DND-41 (cell line): ENCODE measurements around the gene FLNB.
A peak's percentile ranks its signal among the peaks of the same experiment; 100 is the strongest.

ENCODE experiments used
- ATAC-seq: fragments of 200-7000 bp; cut with Tn5 transposase; 3 replicates; pipeline ENCODE4 v1.9.1; 2021; ENCODE audit warnings: low read depth; ENCODE audit not compliant: insufficient read depth
- DNase-seq: peaks from one replicate; pipeline ENCODE4 v3.0.0-alpha.2; 2020
- H2AFZ ChIP-seq: 2 replicates; pipeline ENCODE4 v1.6.0; 2012; ENCODE audit warnings: low read depth, low read length
- H3K27ac ChIP-seq: 2 replicates; pipeline ENCODE4 v1.5.1; 2012; ENCODE audit warnings: low read length, inconsistent platforms
- H3K27me3 ChIP-seq: fragments of 200-600 bp; sonication (generic); 2 replicates; pipeline ENCODE4 v1.6.0; 2012; ENCODE audit warnings: low read length, mild to moderate bottlenecking, inconsistent platforms; ENCODE audit not compliant: insufficient read depth, poor library complexity
- H3K36me3 ChIP-seq: 2 replicates; pipeline ENCODE4 v1.5.1; 2012; ENCODE audit warnings: low read length, inconsistent platforms; ENCODE audit not compliant: insufficient read depth
- H3K4me1 ChIP-seq: 2 replicates; pipeline ENCODE4 v1.5.1; 2012; ENCODE audit warnings: mild to moderate bottlenecking, low read length; ENCODE audit not compliant: insufficient read depth
- H3K4me2 ChIP-seq: 2 replicates; pipeline ENCODE4 v1.6.0; 2012; ENCODE audit warnings: mild to moderate bottlenecking, moderate library complexity, low read length, inconsistent platforms; ENCODE audit not compliant: insufficient read depth
- H3K4me3 ChIP-seq, 2 experiments: fragments of 200-600 bp in 1 of 2; shearing (Covaris generic) in 1 of 2; 2 replicates each; pipeline ENCODE4 v1.5.1; 2012 to 2016; ENCODE audit warnings: inconsistent platforms in 2 of 2, low read length in 2 of 2, mild to moderate bottlenecking in 2 of 2, low read depth in 1 of 2, moderate library complexity in 1 of 2
- H3K79me2 ChIP-seq: 2 replicates; pipeline ENCODE4 v1.6.0; 2012; ENCODE audit warnings: low read length, inconsistent platforms; ENCODE audit not compliant: insufficient read depth
- H3K9ac ChIP-seq: 2 replicates; pipeline ENCODE4 v1.6.0; 2012; ENCODE audit warnings: low read depth, mild to moderate bottlenecking, inconsistent platforms, low read length, moderate library complexity
- H3K9me3 ChIP-seq: 2 replicates; pipeline ENCODE4 v1.5.1; 2012; ENCODE audit warnings: low read length, moderate library complexity, mild to moderate bottlenecking, inconsistent platforms; ENCODE audit not compliant: insufficient read depth, severe bottlenecking
- H4K20me1 ChIP-seq: 2 replicates; pipeline ENCODE4 v1.6.0; 2012; ENCODE audit warnings: low read length; ENCODE audit not compliant: insufficient read depth
- EZH2 ChIP-seq: IDR thresholded peaks from 3 replicates; pipeline ENCODE4 v1.6.1; 2012; ENCODE audit warnings: borderline replicate concordance, low read depth, mild to moderate bottlenecking, moderate library complexity, low read length, inconsistent platforms; ENCODE audit not compliant: severe bottlenecking
- TF ChIP-seq, protein P1 (sequence below): IDR thresholded peaks from 2 replicates; pipeline ENCODE4 v1.5.1; 2012; ENCODE audit warnings: borderline replicate concordance, low read length, moderate library complexity, mild to moderate bottlenecking; ENCODE audit not compliant: poor library complexity, severe bottlenecking; ENCODE audit errors: extremely low read depth

Gene FLNB

DNA sequence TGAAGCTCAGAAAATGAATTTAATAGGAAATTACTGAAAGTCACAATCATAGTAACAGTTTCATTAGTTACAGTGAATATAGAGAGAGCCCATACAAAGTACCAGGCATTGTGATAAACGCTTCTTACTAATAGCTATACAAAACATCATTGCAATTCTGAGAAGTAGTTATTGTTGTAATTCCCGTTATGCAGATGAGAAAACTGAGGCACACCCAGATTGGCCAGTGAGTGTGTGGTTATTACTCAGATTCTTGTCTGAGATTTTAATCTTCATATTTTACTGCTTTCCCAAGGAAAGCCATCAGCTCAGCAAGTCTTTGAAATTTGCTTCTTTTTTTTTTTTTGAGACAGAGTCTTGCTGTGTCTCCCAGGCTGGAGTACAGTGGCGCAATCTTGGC, 14.3 kb downstream of the FLNB start:
- Histone ChIP-seq H4K20me1 (peaks cover 66% of the 10 kb centered on the region), H3K27me3 (no peaks in the 10 kb centered on the region), H3K4me1 (peaks cover 30% of the 10 kb centered on the region), H3K9ac (no peak overlapping the region), H3K27ac (no peak overlapping the region), H3K79me2 (peaks cover 97% of the 10 kb centered on the region), H3K4me2 (no peak overlapping the region), H3K4me3 (no peak overlapping the region), H3K36me3 (no peaks in the 10 kb centered on the region), H2AFZ (no peak overlapping the region), H3K9me3 (no peaks in the 10 kb centered on the region)
- peak; percentile 12; the same call in 1 of the 3 replicates for ATAC-seq
- DNase-seq, result no peak
- TF ChIP-seq, protein P1, sequence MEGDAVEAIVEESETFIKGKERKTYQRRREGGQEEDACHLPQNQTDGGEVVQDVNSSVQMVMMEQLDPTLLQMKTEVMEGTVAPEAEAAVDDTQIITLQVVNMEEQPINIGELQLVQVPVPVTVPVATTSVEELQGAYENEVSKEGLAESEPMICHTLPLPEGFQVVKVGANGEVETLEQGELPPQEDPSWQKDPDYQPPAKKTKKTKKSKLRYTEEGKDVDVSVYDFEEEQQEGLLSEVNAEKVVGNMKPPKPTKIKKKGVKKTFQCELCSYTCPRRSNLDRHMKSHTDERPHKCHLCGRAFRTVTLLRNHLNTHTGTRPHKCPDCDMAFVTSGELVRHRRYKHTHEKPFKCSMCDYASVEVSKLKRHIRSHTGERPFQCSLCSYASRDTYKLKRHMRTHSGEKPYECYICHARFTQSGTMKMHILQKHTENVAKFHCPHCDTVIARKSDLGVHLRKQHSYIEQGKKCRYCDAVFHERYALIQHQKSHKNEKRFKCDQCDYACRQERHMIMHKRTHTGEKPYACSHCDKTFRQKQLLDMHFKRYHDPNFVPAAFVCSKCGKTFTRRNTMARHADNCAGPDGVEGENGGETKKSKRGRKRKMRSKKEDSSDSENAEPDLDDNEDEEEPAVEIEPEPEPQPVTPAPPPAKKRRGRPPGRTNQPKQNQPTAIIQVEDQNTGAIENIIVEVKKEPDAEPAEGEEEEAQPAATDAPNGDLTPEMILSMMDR, result no peak
- no peak for TF ChIP-seq EZH2

DNA sequence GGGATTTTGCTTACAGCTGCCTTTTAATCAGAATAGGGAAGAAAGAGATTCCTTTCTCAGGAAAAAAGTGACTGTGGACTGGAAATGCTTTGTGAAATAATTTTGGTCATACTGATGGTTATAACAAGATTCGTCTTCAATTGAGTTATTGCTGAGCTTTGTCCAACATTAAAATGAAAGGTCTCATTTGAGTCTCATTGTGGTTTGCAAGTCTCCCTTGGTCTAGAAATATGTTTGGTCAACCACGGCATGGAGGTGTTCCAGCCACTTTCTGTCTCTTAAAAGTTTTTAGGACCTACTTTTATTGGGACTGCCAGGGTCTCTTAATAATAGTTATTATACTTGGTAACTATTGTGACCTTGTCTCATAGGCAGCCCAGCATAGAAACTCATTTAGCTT, 15.3 kb downstream of the FLNB start:
- no peaks in the 10 kb centered on the region for H3K27me3 ChIP-seq
- H3K4me2 ChIP-seq, result no peak overlapping the region
- ATAC-seq (no peak), DNase-seq (no peak)
- H3K9me3 ChIP-seq, result no peaks in the 10 kb centered on the region
- H3K4me3 ChIP-seq, result no peak overlapping the region
- H3K9ac ChIP-seq, result no peak overlapping the region
- H3K36me3 ChIP-seq, result no peaks in the 10 kb centered on the region
- H3K27ac ChIP-seq, result 0 out of 2 replicates have a peak overlapping the region, but pooled peaks have one; percentile 8
- peaks cover 96% of the 10 kb centered on the region for H3K79me2 ChIP-seq
- H2AFZ ChIP-seq, result no peak overlapping the region
- TF ChIP-seq, protein P1, result no peak
- TF ChIP-seq EZH2, result no peak
- H4K20me1 ChIP-seq, result peaks cover 69% of the 10 kb centered on the region
- peaks cover 30% of the 10 kb centered on the region for H3K4me1 ChIP-seq

DNA sequence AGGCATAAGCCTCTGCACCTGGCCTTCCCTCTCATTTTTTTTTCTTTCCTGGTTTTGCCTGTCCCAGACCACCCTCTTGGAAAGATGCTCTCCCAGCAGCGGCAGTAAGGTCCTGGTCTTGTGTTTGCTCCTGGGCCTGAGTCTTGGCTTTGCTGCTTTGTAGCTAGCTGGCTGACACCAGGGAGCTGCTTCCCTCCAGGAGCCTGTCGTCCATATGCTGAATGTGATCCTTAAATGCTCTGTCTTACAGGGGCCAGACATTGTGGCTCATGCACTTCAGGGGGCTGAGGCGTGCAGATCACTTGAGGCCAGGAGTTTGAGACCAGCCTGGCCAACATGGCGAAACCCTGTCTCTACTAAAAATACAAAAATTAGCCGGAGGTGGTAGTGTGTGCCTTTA, 17.2 kb downstream of the FLNB start:
- H3K36me3 ChIP-seq, result 0 out of 2 replicates have a peak, but pooled peaks cover 2% of the 10 kb centered on the region
- no peak overlapping the region for H2AFZ ChIP-seq
- no peaks in the 10 kb centered on the region for H3K27me3 ChIP-seq
- no peak overlapping the region for H3K9ac ChIP-seq
- H3K4me3 ChIP-seq, result no peak overlapping the region
- H3K27ac ChIP-seq, result no peak overlapping the region
- H4K20me1 ChIP-seq, result peaks cover 62% of the 10 kb centered on the region
- TF ChIP-seq EZH2, result no peak
- no peak overlapping the region for H3K4me2 ChIP-seq
- ATAC-seq, result no peak
- DNase-seq, result no peak
- H3K9me3 ChIP-seq, result no peaks in the 10 kb centered on the region
- H3K4me1 ChIP-seq, result peaks cover 24% of the 10 kb centered on the region
- H3K79me2 ChIP-seq, result peaks cover 96% of the 10 kb centered on the region

DNA sequence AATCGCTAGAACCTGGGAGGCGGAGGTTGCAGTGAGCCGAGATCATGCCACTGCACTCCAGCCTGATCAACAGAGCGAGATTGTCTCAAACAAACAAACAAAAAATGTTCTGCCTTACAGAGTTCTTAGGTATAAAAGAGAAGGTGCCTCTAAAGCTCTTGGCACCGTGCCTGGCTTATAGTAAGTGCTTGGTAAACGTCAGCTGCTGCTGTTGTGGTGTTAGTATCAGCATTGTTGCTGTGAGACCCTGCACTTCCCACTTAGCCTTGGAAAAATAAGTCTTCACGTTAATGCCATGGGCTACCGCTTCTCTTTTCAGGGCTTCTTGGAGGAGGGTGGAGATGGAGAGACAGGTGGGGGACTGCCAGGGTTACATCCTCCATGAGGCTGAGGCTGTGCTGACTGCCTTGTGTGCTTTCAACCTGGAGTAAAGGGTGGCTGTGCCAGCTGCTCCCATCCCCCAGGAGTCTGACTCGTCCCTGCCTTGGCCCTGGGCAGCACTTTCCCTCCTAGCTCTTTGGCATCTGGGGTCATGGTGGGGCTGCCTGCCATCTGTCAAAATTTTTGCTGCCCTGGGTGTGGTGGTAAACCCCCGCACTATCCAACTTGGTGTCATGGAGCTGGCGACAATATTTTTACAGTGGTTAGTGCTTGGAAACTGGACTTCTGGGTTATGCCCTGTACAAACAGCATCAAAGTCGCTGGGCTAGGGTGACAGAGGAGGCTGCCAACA, 17.8 kb downstream of the FLNB start:
- Histone ChIP-seq H3K4me3 (no peak overlapping the region), H3K27me3 (no peaks in the 10 kb centered on the region), H3K36me3 (0 out of 2 replicates have a peak, but pooled peaks cover 2% of the 10 kb centered on the region), H3K9ac (no peak overlapping the region), H3K4me1 (peaks cover 20% of the 10 kb centered on the region), H3K9me3 (no peaks in the 10 kb centered on the region), H3K27ac (no peak overlapping the region), H3K79me2 (peaks cover 96% of the 10 kb centered on the region), H4K20me1 (peaks cover 57% of the 10 kb centered on the region), H3K4me2 (no peak overlapping the region), H2AFZ (no peak overlapping the region)
- ATAC-seq (peak; percentile 53), DNase-seq (no peak)
- TF ChIP-seq EZH2, result no peak
- TF ChIP-seq, protein P1, result no peak
